HG03439 (cell line): ENCODE data around the gene C8B.

Experiments
- ATAC-seq: cut with Tn5 transposase; IDR thresholded peaks from one replicate; pipeline ENCODE4 v1.9.1; 2021; ENCODE audit warnings: mild to moderate bottlenecking, moderate library complexity; ENCODE audit not compliant: unreplicated experiment

The C8B gene

GRCh38 chr1:56973923-56974742, 8.3 kb upstream of the C8B start:
- ATAC-seq = no peak

GRCh38 chr1:56972976-56973375, 7.2 kb upstream of the C8B start:
- no peak for ATAC-seq

- no peak for ATAC-seq
These were observed 4.5 kb upstream of the C8B start for GRCh38 chr1:56970280-56970679.

- ATAC-seq = no peak
These were observed 3.2 kb upstream of the C8B start for GRCh38 chr1:56968878-56969495.

GRCh38 chr1:56967900-56968832, 2.4 kb upstream of the C8B start:
- ATAC-seq = no peak

- ATAC-seq = no peak
These were observed 1.5 kb upstream of the C8B start for GRCh38 chr1:56967355-56967754.

- ATAC-seq = no peak
These were observed 834 bp upstream of the C8B start for GRCh38 chr1:56966698-56966999.

- no peak for ATAC-seq
These were observed 624 bp downstream of the C8B start for GRCh38 chr1:56965191-56965590.

GRCh38 chr1:56964349-56965017, 1.3 kb downstream of the C8B start:
- ATAC-seq = no peak

- no peak for ATAC-seq
These were observed 2.1 kb downstream of the C8B start for GRCh38 chr1:56963667-56964066.

- no peak for ATAC-seq
These were observed 4.4 kb downstream of the C8B start for GRCh38 chr1:56961426-56961825.

- no peak for ATAC-seq
These were observed 7.3 kb downstream of the C8B start for GRCh38 chr1:56958526-56958925.

- ATAC-seq = no peak
These were observed 7.9 kb downstream of the C8B start for GRCh38 chr1:56957931-56958330.

GRCh38 chr1:56954664-56955063, 11.2 kb downstream of the C8B start:
- ATAC-seq = no peak

- no peak for ATAC-seq
These were observed 12.4 kb downstream of the C8B start for GRCh38 chr1:56953386-56953785.

GRCh38 chr1:56952501-56952900, 13.3 kb downstream of the C8B start:
- ATAC-seq = no peak

- ATAC-seq = no peak
These were observed 17.3 kb downstream of the C8B start for GRCh38 chr1:56948403-56949023.

- ATAC-seq = no peak
These were observed 25.8 kb downstream of the C8B start for GRCh38 chr1:56940039-56940438.

GRCh38 chr1:56939209-56939608, 26.6 kb downstream of the C8B start:
- no peak for ATAC-seq

GRCh38 chr1:56938646-56939045, 27.2 kb downstream of the C8B start:
- ATAC-seq = no peak
